HFFc6 (cell line): ENCODE measurements around the gene LRRC26. TPM values are rescaled to one million over a fixed set of nuclear protein-coding genes. Genes with fewer than 3 reads are reported as not detected.

Experiments
- DNase-seq: peaks from one replicate; pipeline ENCODE4 v3.0.0-alpha.2; 2018
- H3K27ac Mint-ChIP-seq: 2 replicates; pipeline ENCODE4 v1.8.0; 2020; ENCODE audit warnings: mild to moderate bottlenecking, mixed read lengths
- H3K27me3 Mint-ChIP-seq: 2 replicates; pipeline ENCODE4 v1.8.0; 2021; ENCODE audit warnings: mild to moderate bottlenecking, moderate library complexity, mixed read lengths; ENCODE audit not compliant: insufficient read depth
- H3K36me3 Mint-ChIP-seq: 2 replicates; pipeline ENCODE4 v1.8.0; 2021; ENCODE audit warnings: low read depth, mixed read lengths
- H3K4me1 Mint-ChIP-seq: 2 replicates; pipeline ENCODE4 v1.8.0; 2020; ENCODE audit warnings: low read depth, mixed read lengths
- H3K4me3 Mint-ChIP-seq: 2 replicates; pipeline ENCODE4 v1.8.0; 2020; ENCODE audit warnings: mild to moderate bottlenecking, moderate library complexity, mixed read lengths
- H3K9me3 Mint-ChIP-seq: 2 replicates; pipeline ENCODE4 v1.8.0; 2020; ENCODE audit warnings: mild to moderate bottlenecking, mixed read lengths
- CTCF ChIP-seq: fragments of 200-600 bp; sonication (generic); IDR thresholded peaks from 2 replicates; pipeline ENCODE4 v1.5.0; 2021; ENCODE audit warnings: antibody characterized with exemption, mild to moderate bottlenecking
- total RNA-seq, 6 experiments: library from RNA; stranded (reverse); fragmentation: NEBNext Ultra II Directional; extraction: Animal tissue kit (Norgen Biotek cat#: 25700); gene quantifications; 2 replicates in 1 of 6; 3 replicates in 5 of 6; pipeline ENCODE4 v1.2.3, GENCODE V29; 2021

The LRRC26 gene
- total RNA-seq, 6 experiments from 2014 or later, result not detected

DNA sequence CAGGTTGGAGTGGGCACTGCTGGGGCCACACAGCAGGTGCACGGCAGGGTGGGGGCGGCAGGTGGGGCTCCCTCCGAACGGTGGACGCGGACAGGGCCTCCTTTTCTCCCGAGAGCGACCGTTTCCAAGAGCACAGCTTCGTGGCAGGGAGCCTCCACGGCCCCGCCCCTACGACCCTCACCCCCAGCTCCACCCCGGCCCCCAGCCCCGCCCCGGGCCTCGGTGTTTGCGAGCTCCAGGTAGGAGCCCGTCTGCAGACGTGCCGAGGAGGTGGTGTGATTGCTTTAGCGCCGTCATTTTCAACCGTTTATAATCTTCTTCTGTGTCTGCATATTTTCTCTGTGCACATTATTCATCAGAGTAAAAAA, 22.1 kb downstream of the LRRC26 start:
- Mint-ChIP-seq H3K27ac (no peak overlapping the region), H3K4me1 (no peaks in the 10 kb centered on the region), H3K4me3 (no peak overlapping the region), H3K9me3 (no peaks in the 10 kb centered on the region), H3K36me3 (no peaks in the 10 kb centered on the region), H3K27me3 (peaks cover 6% of the 10 kb centered on the region)
- DNase-seq, result no peak
- TF ChIP-seq CTCF, result no peak

DNA sequence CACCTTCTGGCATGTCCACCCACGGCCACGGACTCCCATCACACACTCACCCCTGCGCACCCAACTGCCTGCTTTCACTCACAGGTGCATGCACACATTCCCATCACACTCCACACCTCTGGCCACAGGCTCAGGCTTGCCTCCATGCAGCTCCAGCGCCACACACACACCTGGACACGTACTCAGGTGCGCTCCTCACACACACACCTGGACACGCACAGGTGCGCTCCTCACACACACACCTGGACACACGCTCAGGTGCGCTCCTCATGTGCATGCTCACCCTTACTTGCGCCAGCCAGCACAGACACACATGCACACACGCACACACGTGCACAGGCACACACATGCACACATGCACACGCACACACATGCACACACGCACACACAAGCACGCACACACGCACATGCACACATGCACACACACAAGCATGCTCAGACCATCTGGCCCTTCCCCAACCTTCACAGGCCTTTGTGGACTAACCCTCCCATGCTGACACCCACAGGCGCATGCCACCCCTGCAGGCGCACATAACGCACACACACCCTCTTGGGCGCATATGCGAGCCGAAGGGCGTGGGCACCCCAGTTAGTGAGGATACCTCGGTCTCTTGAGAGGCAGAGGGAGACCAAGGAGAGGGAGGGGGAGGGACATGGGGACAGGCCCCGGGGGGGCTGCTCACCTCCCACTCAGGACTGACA, 22.6 kb downstream of the LRRC26 start:
- no peak for TF ChIP-seq CTCF
- Mint-ChIP-seq H3K36me3 (no peaks in the 10 kb centered on the region), H3K4me3 (no peak overlapping the region), H3K4me1 (no peaks in the 10 kb centered on the region), H3K9me3 (no peaks in the 10 kb centered on the region), H3K27ac (no peak overlapping the region), H3K27me3 (peaks cover 7% of the 10 kb centered on the region)
- DNase-seq, result no peak

GRCh38 chr9:137146527-137146918, 23.3 kb downstream of the LRRC26 start:
- Mint-ChIP-seq H3K27me3 (peaks cover 9% of the 10 kb centered on the region), H3K27ac (no peak overlapping the region), H3K9me3 (no peaks in the 10 kb centered on the region), H3K4me3 (no peak overlapping the region), H3K36me3 (no peaks in the 10 kb centered on the region), H3K4me1 (no peaks in the 10 kb centered on the region)
- no peak for TF ChIP-seq CTCF
- DNase-seq, result no peak

DNA sequence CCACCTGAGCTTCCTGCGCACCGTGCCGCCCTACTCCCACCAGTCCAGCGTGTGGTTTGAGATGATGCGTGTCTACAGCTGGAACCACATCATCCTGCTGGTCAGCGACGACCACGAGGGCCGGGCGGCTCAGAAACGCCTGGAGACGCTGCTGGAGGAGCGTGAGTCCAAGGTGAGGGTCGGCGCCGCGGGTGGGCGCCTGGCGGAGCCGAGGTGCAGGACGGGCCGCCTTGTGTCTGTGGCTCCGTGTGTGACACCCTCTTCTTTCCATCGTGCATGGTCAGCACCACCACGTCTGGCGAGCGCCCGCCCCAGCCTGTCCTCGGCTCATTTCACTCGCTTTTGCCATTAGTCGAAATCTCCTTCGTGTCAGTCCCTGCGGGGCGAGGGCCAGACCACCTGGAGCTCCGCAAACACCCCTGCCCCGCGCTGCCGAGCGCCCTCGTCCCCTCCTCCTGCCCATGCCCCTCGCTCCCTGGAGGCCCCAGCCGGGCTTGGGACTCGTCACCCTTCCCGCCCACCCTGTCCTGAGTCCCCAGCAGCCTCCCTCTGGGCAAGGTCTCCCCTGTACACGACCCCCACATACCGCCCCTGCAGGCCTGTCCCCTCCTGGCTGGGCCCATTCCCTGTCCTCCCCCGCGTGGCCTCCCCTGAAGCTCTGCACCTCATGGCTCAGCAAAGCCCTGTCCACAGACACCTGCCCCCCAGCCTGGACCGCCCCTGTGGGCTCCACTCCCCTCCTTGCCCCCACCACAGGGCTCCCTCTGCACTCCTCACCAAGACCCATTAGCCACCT, 23.9 kb downstream of the LRRC26 start:
- no peak overlapping the region for H3K4me3 Mint-ChIP-seq
- H3K9me3 Mint-ChIP-seq, result no peaks in the 10 kb centered on the region
- H3K36me3 Mint-ChIP-seq, result no peaks in the 10 kb centered on the region
- no peak overlapping the region for H3K27ac Mint-ChIP-seq
- peaks cover 9% of the 10 kb centered on the region for H3K27me3 Mint-ChIP-seq
- H3K4me1 Mint-ChIP-seq, result no peaks in the 10 kb centered on the region
- TF ChIP-seq CTCF, result no peak
- no peak for DNase-seq

- H3K4me3 Mint-ChIP-seq, result no peak overlapping the region
- no peaks in the 10 kb centered on the region for H3K36me3 Mint-ChIP-seq
- H3K27me3 Mint-ChIP-seq, result peaks cover 24% of the 10 kb centered on the region
- no peak for TF ChIP-seq CTCF
- no peaks in the 10 kb centered on the region for H3K4me1 Mint-ChIP-seq
- no peak overlapping the region for H3K27ac Mint-ChIP-seq
- no peaks in the 10 kb centered on the region for H3K9me3 Mint-ChIP-seq
- no peak for DNase-seq
These were observed 26.4 kb downstream of the LRRC26 start for GRCh38 chr9:137143459-137143858.
